Measurements from ENCODE around the gene PCSK5.

DNA sequence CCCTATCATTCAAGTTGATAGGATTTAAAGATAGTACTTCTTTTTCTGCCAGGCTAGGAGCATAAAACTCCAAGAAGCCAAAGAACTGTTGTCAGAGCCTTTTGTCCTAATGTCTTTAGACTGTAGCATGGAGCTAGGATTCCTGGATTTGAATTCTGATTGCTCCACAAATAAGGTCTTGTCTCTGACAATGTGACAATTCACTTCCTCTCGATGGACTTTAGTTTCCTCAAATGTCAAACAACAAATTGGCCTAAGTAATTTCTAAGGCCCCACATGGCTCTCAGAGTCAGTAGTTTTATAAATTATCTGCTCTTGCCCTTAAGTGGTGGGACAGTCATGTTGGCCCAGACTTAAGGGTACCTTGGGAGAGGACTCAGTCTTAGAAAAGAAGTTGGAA, 467.1 kb downstream of the PCSK5 start:
- TF ChIP-seq, protein P1, sequence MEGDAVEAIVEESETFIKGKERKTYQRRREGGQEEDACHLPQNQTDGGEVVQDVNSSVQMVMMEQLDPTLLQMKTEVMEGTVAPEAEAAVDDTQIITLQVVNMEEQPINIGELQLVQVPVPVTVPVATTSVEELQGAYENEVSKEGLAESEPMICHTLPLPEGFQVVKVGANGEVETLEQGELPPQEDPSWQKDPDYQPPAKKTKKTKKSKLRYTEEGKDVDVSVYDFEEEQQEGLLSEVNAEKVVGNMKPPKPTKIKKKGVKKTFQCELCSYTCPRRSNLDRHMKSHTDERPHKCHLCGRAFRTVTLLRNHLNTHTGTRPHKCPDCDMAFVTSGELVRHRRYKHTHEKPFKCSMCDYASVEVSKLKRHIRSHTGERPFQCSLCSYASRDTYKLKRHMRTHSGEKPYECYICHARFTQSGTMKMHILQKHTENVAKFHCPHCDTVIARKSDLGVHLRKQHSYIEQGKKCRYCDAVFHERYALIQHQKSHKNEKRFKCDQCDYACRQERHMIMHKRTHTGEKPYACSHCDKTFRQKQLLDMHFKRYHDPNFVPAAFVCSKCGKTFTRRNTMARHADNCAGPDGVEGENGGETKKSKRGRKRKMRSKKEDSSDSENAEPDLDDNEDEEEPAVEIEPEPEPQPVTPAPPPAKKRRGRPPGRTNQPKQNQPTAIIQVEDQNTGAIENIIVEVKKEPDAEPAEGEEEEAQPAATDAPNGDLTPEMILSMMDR (IDR thresholded peaks at IDR 0.05; ENCODE audit: low read length) = no peak
- TF ChIP-seq EZH2 (optimal IDR thresholded peaks at IDR 0.05; ENCODE audit: low read depth, low read length) = no peak
- no peak for TF ChIP-seq EZH2phosphoT487 (IDR thresholded peaks at IDR 0.05; ENCODE audit: low read length)
